Inflammatory macrophage (primary cell): ENCODE results near the gene GIT1.
"Not testable (repeated sequence)": the region's sequence is repeated elsewhere in the genome, so short reads cannot be mapped to it uniquely, and the experiment has no call there.

Experiments
- DNase-seq, 2 donors: peaks; one replicate each; pipeline ENCODE4 v3.0.0-alpha.2; 2020 to 2022

Gene GIT1

DNA sequence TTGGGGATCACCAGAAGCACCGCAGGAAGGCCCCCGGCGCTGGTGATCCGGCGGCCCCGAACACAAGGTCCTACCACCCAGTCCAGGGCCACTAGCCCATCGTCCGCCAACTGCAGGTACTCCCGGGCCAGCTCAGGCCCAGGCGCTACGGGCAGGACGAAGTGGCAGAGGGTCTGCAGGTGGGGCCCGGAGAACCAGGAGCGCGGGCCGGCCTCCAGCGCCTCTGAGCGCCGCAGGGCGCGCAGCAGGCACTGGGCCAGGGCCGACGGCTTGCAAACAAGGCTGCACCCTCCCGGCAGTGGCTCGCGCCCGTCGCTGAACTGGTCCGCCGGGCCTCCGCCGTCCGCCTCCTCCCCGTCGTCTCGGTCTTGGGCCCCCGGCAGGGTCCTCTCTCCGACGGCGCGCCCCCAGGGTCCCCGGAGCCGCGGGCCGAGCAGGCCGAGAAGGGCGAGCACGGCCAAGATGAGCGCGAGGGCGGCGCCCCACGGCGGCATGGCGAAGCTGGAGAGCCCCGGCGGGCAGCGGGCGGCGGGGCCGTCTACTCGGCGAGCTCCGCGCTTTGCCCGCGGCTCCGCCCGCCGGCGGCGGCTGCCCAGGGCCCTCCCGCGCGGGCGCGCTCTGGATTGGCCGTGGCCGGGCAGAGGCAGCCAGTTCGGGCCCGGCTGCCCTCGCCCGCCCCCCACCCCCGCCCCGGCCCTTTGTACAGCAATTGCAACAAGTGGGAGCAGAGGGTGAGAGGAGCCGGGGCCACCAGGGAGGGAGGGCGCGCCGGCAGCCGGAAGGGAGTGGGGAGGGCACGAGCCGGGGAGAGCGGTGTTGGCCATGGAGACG, 22.8 kb downstream of the GIT1 start, which contains the start of gene ABHD15:
Gene ABHD15 (minus strand): TSS at position 565 of the 831 bp plus-strand sequence. CDS start 71 bp downstream, at position 494.
- DNase-seq = peak; percentile 83 to 92

- DNase-seq = peak in 1 of 2 donors; percentile 34
Measured at GRCh38 chr17:29565643-29566472, 23.6 kb downstream of the GIT1 start.

GRCh38 chr17:29563816-29564215, 25.6 kb downstream of the GIT1 start:
- no peak for DNase-seq

GRCh38 chr17:29562615-29563014, 26.8 kb downstream of the GIT1 start:
- no peak for DNase-seq

- peak; percentile 61 to 65 for DNase-seq
Measured at GRCh38 chr17:29561554-29562517, 27.6 kb downstream of the GIT1 start.

- peak; percentile 59 to 68 for DNase-seq
Measured at GRCh38 chr17:29560316-29560715, 29.1 kb downstream of the GIT1 start.

GRCh38 chr17:29559640-29560039, 29.8 kb downstream of the GIT1 start:
- no peak for DNase-seq

GRCh38 chr17:29558139-29558538, 31.3 kb downstream of the GIT1 start:
- DNase-seq = not testable (repeated sequence)

- no peak for DNase-seq
Measured at GRCh38 chr17:29557739-29558116, 31.7 kb downstream of the GIT1 start.

DNA sequence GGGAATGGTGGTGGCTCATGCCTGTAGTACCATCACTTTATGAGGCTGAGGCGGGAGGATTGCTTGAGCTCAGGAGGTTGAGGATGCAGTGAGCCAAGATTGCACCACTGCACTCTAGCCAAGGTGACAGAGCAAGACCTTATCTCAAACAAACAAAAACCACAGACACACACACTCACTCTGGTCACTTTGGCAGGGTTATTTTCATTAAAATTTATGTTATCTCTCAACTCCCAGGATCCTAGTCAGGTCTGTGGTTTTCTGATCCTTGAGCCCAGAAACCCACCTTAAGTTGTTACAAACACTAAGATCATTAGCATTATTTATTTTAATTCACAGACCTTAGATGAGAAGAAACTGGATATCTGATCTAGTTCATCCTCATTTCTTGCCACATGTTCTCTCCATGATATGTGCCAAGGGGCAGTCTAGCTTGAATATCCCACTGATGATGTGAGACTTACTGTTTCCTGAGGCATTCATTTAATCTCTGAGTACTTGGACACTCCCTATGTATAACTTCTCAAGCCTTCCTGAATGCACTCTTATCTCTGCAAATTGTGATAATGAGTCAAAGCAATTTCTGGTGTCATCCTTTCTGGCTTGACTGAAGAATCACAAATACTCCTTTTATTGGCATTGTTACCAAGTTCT, 32.2 kb downstream of the GIT1 start:
- DNase-seq = no peak

- no peak for DNase-seq
Measured at GRCh38 chr17:29555840-29556239, 33.6 kb downstream of the GIT1 start.

DNA sequence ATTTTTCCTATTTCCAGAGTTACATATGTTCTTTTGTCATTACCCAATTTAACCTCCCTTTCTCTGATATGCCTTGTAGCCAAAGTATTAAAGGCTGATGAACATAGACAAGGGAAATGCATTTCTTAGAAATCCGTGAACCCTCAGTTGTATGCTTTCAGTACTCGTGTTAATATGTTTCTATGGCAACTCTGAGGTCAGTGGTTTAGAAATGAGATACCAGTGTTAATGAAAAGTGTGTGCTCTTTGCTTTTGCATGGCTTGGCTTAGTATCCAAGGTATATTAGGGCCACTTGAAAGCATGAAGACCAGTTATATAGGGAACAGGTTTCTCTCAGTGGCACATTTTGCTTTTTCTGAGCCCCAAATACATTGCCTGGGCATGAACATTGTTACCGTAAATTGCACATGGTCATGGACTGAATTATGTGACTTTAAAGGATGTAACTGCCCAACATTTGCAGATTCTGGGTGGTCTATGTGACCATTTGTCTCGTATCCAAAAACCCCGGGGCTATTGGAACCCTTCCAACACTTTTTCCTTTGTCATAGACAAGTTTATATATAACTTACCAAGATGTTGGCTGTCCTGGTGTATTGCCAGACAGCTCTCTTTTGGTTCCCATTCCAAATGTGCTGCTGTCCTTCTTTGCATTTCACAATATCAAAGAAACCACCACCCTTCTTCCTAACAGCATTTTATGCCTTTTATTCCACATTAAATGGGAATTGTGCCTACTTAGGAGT, 40.1 kb downstream of the GIT1 start:
- no peak for DNase-seq

DNA sequence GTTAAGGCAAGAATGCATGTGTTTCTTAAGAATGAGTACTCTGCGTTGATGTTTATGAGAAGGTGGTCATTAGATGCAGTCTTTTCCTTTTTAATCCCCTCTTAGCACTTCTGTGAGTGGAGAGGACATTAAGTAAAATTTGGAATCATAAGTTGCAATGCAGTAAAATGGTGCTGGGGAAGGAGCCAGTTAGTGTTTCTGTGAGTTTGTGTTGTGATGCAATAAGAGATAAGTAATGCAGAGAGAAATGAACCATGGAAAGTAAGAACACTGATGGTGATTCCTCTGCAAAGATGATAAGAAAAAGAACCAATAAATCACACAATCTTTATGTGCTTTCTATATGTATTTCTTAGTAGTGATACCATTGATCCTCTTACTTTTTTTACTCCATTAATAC, 42.6 kb downstream of the GIT1 start:
- DNase-seq = no peak

GRCh38 chr17:29546085-29546484, 43.4 kb downstream of the GIT1 start:
- no peak for DNase-seq

DNA sequence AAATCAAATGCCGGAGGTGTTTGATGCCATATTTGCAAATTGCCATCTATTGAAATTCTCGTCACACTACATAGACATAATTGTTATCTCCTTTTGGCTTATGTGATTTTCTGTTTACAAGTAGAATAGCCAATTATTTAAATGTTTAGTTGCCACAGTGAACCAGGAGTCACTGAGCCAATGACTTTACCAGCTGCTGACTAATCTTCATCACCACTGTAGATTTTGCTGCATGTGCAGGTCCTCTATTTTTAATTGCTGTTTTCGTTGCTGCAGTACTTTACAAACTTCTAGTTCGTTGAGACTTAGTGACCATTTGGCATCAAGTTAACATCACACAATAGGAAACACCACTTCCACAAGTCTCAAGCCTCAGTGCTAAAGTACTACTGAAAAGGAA, 45.4 kb downstream of the GIT1 start:
- DNase-seq = no peak

DNA sequence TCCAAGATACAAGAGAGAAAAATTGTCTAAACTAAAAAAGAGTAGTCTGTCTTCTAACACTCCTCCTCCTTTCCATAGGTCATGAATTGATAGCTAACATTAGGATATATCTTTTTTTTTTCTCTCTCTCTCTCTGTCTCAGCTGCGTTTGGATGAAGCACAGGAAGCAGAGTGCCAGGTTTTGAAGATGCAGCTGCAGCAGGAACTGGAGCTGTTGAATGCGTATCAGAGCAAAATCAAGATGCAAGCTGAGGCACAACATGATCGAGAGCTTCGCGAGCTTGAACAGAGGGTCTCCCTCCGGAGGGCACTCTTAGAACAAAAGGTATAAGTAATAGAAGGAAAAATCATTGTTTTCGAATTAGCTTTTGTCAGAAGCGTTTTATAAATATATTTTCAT, 55.5 kb downstream of the GIT1 start:
- DNase-seq = no peak

- DNase-seq = no peak
Measured at GRCh38 chr17:29526322-29526721, 63.1 kb downstream of the GIT1 start.

DNA sequence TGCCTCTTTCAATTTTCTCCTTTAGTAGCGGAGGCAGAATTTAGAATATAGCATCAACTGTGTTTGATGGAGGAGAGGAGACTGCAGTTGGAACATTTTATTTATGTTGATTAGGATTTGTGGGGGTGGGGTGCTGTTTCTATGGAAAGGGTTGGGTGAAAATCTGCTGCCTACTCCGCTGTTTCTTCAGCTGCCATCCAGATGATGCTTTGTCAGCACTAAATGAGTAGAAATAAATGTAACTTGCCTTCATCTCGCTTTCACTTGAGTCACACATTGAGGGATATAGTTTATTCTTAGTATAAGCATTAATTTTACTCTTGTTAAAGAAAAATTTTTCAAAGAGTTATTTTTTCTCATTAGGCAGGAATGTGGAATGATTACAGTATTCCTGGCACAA, 64.8 kb downstream of the GIT1 start:
- DNase-seq = no peak
